ENCODE measurements around the gene SETD6.

DNA sequence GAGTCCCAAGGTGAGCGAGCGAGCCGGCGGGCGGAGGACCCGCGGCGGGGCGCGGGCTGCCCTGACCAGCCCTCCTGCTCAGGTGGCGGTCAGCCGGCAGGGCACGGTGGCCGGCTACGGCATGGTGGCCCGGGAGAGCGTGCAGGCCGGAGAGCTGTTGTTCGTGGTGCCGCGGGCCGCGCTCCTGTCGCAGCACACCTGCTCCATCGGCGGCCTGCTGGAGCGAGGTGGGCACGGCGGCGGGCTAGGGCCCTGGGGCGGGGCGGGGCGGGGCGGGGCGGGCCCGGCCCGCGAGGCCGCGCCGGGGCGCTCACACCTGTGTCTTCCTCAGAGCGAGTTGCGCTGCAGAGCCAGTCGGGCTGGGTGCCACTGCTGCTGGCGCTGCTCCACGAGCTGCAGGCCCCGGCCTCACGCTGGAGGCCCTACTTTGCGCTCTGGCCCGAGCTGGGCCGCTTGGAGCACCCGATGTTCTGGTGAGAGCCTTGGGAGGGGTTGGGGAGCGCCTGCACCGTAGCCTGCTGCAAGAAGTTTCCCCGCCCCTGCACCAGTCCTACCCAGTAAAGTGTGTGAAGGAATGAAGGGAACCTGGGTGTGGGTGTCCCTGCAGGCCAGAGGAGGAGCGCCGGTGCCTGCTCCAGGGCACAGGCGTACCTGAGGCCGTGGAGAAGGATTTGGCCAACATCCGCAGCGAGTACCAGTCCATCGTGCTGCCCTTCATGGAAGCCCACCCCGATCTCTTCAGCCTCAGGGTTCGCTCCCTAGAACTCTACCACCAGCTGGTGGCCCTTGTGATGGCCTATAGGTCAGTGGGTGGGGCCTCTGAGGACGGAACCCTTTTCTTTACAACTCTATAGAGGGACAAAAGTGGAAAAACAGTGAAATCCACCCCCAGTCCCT, 802 bp downstream of the SETD6 start:
- TF ChIP-seq, protein P1, sequence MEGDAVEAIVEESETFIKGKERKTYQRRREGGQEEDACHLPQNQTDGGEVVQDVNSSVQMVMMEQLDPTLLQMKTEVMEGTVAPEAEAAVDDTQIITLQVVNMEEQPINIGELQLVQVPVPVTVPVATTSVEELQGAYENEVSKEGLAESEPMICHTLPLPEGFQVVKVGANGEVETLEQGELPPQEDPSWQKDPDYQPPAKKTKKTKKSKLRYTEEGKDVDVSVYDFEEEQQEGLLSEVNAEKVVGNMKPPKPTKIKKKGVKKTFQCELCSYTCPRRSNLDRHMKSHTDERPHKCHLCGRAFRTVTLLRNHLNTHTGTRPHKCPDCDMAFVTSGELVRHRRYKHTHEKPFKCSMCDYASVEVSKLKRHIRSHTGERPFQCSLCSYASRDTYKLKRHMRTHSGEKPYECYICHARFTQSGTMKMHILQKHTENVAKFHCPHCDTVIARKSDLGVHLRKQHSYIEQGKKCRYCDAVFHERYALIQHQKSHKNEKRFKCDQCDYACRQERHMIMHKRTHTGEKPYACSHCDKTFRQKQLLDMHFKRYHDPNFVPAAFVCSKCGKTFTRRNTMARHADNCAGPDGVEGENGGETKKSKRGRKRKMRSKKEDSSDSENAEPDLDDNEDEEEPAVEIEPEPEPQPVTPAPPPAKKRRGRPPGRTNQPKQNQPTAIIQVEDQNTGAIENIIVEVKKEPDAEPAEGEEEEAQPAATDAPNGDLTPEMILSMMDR (conservative IDR thresholded peaks at IDR 0.05; ENCODE audit: low read depth, low read length): no peak
- no peak for TF ChIP-seq EZH2 (IDR thresholded peaks at IDR 0.05; ENCODE audit: low read length, unreplicated experiment)

Measured in PC-3 (cell line).